ENCODE data around the gene KDM8.
"Not testable (repeated sequence)": the region's sequence is repeated elsewhere in the genome, so short reads cannot be mapped to it uniquely, and the experiment has no call there.

Gene KDM8

GRCh38 chr16:27245276-27246172 lies 42.2 kb downstream of the KDM8 start:
- DNase-seq, result peak; percentile 25

- no peak for DNase-seq
Observed at GRCh38 chr16:27246439-27246838, 43.1 kb downstream of the KDM8 start.

GRCh38 chr16:27247076-27247475 lies 43.8 kb downstream of the KDM8 start:
- DNase-seq, result not testable (repeated sequence)

GRCh38 chr16:27248036-27248435 lies 44.7 kb downstream of the KDM8 start:
- no peak for DNase-seq

GRCh38 chr16:27248886-27249285 lies 45.6 kb downstream of the KDM8 start:
- not testable (repeated sequence) for DNase-seq

GRCh38 chr16:27251541-27252205 lies 48.3 kb downstream of the KDM8 start:
- no peak for DNase-seq

- no peak for DNase-seq
Observed at GRCh38 chr16:27252206-27252585, 48.9 kb downstream of the KDM8 start.

GRCh38 chr16:27253526-27253930 lies 50.2 kb downstream of the KDM8 start:
- peak; percentile 26 for DNase-seq

GRCh38 chr16:27254262-27254811 lies 51.0 kb downstream of the KDM8 start:
- no peak for DNase-seq

- no peak for DNase-seq
Observed at GRCh38 chr16:27256861-27257260, 53.5 kb downstream of the KDM8 start.

GRCh38 chr16:27257271-27257670 lies 53.9 kb downstream of the KDM8 start:
- DNase-seq, result no peak

- no peak for DNase-seq
Observed at GRCh38 chr16:27258241-27258734, 55.0 kb downstream of the KDM8 start.

- DNase-seq, result no peak
Observed at GRCh38 chr16:27259710-27260109, 56.4 kb downstream of the KDM8 start.

GRCh38 chr16:27262904-27263423 lies 59.6 kb downstream of the KDM8 start:
- not testable (repeated sequence) for DNase-seq

GRCh38 chr16:27264151-27264550 lies 60.8 kb downstream of the KDM8 start:
- no peak for DNase-seq

GRCh38 chr16:27265982-27266381 lies 62.7 kb downstream of the KDM8 start:
- no peak for DNase-seq

- DNase-seq, result no peak
Observed at GRCh38 chr16:27267037-27267677, 63.8 kb downstream of the KDM8 start.

- peak; percentile 94 for DNase-seq
Observed at GRCh38 chr16:27268376-27269299, 65.3 kb downstream of the KDM8 start, which contains the start of gene NSMCE1. NSMCE1 (minus strand) TSS chr16:27268772; CDS start chr16:27257570, 11,202 bp downstream.

GRCh38 chr16:27269300-27270150 lies 66.2 kb downstream of the KDM8 start:
- DNase-seq, result no peak

GRCh38 chr16:27270349-27270748 lies 67.0 kb downstream of the KDM8 start:
- DNase-seq, result no peak
